AG04450 (cell line): ENCODE results near the gene LRP1B. TPM values are rescaled to one million over a fixed set of nuclear protein-coding genes. Genes with fewer than 3 reads are reported as not detected.

Experiments
- CTCF ChIA-PET: fragments of 300-600, 350-600 bp; formaldehyde crosslinking; extraction: SDS; loops from one replicate; lab custom pipeline; 2022; ENCODE audit warnings: antibody characterized with exemption, inconsistent platforms; lab: Charles Lee
- POLR2A ChIA-PET: fragments of 350-600 bp; formaldehyde crosslinking; extraction: SDS; loops from one replicate; lab custom pipeline; 2021; ENCODE audit warnings: antibody characterized with exemption, inconsistent platforms; lab: Yijun Ruan, JAX
- DNase-seq: peaks from one replicate; pipeline ENCODE4 v3.0.0-alpha.2; 2011; ENCODE audit warnings: low read depth, low spot score
- H3K27ac ChIP-seq: one replicate; pipeline ENCODE4 v1.5.1; 2012; ENCODE audit warnings: low read depth, low read length, control low read depth
- H3K27me3 ChIP-seq: one replicate; pipeline ENCODE4 v1.6.0; 2012; ENCODE audit warnings: low read length; ENCODE audit not compliant: control insufficient read depth, insufficient read depth
- H3K4me3 ChIP-seq: 2 replicates; pipeline ENCODE4 v1.5.1; 2011; ENCODE audit warnings: mild to moderate bottlenecking, low read depth, low read length, control low read depth
- H3K9me3 ChIP-seq: 2 replicates; pipeline ENCODE4 v1.5.1; 2012; ENCODE audit warnings: low read length; ENCODE audit not compliant: control insufficient read depth, insufficient read depth
- polyA plus RNA-seq: library from polyadenylated mRNA; depleted of rRNA; stranded (reverse); fragments of >200 nt; gene quantifications from 2 replicates; pipeline ENCODE4 v1.2.3, GENCODE V29; 2011
- TF ChIP-seq, protein P1 (sequence below): IDR thresholded peaks from 2 replicates; pipeline ENCODE4 v1.5.1; 2011; ENCODE audit warnings: low read depth, low read length, control low read depth, inconsistent platforms

Gene LRP1B
- polyA plus RNA-seq, 1 experiment: 0.15 TPM

DNA sequence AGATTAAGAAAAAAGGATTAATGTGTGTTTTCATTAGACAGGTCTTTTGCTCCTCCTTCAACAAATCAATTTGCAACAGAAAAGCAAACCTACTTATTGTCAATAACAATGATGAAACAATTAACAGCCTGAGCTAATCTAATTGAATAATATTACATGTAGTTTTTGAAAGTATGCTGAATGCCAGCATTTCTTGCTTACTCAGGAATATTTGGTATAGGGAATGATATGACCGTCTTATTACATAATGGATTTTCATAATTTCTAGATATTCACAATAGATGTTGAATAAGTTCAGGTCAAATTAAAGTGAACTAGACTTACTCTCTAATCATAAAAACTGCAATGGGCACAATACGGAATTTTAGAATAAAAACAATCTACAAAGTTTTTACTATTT is 1856.9 kb downstream of the LRP1B start:
- Histone ChIP-seq H3K27ac (no peak overlapping the region), H3K27me3 (no peaks in the 10 kb centered on the region), H3K9me3 (no peaks in the 10 kb centered on the region), H3K4me3 (no peak overlapping the region)
- TF ChIP-seq, protein P1, sequence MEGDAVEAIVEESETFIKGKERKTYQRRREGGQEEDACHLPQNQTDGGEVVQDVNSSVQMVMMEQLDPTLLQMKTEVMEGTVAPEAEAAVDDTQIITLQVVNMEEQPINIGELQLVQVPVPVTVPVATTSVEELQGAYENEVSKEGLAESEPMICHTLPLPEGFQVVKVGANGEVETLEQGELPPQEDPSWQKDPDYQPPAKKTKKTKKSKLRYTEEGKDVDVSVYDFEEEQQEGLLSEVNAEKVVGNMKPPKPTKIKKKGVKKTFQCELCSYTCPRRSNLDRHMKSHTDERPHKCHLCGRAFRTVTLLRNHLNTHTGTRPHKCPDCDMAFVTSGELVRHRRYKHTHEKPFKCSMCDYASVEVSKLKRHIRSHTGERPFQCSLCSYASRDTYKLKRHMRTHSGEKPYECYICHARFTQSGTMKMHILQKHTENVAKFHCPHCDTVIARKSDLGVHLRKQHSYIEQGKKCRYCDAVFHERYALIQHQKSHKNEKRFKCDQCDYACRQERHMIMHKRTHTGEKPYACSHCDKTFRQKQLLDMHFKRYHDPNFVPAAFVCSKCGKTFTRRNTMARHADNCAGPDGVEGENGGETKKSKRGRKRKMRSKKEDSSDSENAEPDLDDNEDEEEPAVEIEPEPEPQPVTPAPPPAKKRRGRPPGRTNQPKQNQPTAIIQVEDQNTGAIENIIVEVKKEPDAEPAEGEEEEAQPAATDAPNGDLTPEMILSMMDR: no peak
- ChIA-PET CTCF (no interaction called here), POLR2A (no interaction called here)
- no peak for DNase-seq

DNA sequence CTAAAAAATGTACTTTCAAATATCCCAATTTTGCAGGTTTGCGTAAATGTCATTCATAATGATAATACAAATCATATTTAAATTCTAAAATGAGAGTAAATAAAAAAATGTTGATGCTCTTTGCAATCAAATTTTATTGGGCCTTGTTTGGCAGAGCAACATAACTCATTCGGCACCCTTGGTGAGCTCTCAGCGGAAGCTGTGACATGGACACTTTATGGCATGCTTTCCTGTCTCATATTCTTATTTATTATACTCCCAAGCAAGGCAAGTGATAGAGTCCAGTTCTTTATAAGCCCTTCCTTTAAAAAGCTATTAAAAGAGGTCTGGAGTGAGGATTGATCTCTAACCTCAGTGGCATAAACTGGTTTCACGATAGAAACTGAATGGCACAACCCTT is 1857.4 kb downstream of the LRP1B start:
- Histone ChIP-seq H3K27me3 (no peaks in the 10 kb centered on the region), H3K4me3 (no peak overlapping the region), H3K27ac (no peak overlapping the region), H3K9me3 (no peaks in the 10 kb centered on the region)
- DNase-seq: no peak
- ChIA-PET POLR2A (no interaction called here), CTCF (interaction anchor here (0.6 kb wide), 1 partner anchor 10 kb away, joined by 3 read pairs; no protein-coding TSS in a partner anchor)
- TF ChIP-seq, protein P1: no peak

DNA sequence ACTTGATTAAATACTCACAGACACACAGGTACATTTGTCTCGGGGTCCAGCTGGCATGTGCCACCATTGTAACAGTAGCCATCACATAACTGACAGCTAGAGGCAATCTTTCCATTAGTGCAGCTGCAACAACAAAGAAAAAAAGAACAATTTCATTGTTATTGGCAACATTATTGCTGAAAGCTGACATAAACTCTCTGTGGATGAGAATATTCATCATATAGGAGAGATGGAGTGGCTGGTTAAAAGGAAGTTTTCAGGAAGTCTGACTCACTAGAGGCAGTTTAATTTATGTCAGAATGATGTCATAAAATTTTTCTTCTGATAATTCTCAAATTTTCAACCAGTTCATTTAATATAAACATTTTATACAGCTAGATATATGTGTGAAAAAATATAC is 1860.6 kb downstream of the LRP1B start:
- no peak for DNase-seq
- Histone ChIP-seq H3K27me3 (no peaks in the 10 kb centered on the region), H3K27ac (no peak overlapping the region), H3K4me3 (no peak overlapping the region), H3K9me3 (no peaks in the 10 kb centered on the region)
- TF ChIP-seq, protein P1: no peak
- POLR2A ChIA-PET: no interaction called here
- CTCF ChIA-PET: no interaction called here

DNA sequence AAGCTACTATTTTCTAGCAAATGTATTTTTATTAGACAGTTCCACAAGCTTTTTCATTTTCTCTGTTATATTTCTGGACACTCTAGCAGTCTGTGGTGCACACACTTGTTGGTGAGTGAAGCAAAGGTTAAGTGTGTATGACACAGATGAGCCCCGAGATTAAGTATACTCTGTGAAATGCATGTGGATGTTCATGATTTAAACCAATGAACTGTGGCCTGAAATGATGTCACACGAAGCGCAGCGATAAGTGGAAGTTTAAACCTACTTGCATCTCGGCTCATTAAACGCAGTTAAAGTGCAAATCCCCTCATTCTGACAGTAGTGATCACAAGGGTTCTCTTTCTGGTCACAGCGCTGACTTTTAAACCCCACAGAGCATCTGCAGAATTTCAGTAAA is 1861.8 kb downstream of the LRP1B start:
- H3K4me3 ChIP-seq: no peak overlapping the region
- ChIA-PET POLR2A (no interaction called here), CTCF (no interaction called here)
- no peak overlapping the region for H3K27ac ChIP-seq
- no peaks in the 10 kb centered on the region for H3K9me3 ChIP-seq
- TF ChIP-seq, protein P1: no peak
- DNase-seq: no peak
- H3K27me3 ChIP-seq: no peaks in the 10 kb centered on the region

DNA sequence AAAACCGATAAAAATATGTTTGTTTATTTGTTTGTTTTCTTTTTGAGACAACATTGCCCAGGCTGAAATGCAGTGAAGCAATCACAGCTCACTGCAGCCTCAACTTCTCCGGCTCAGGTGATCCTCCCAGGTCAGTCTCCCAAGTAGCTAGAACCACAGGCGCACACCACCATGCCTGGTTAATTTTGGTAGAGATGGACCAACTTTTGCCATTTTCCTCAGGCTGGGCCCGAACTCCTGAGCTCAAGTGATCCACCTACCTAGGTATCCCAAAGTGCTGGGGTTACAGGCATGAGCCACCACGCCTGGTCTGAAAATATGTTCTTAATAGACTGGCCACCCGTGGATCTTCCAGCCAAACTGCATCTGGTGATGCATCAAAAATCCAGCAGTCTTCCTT is 1867.9 kb downstream of the LRP1B start:
- TF ChIP-seq, protein P1: no peak
- H3K27ac ChIP-seq: no peak overlapping the region
- DNase-seq: no peak
- ChIA-PET CTCF (interaction anchor here (0.7 kb wide), 1 partner anchor 210 kb away, joined by 4 read pairs; no protein-coding TSS in a partner anchor), POLR2A (no interaction called here)
- no peak overlapping the region for H3K4me3 ChIP-seq
- no peaks in the 10 kb centered on the region for H3K27me3 ChIP-seq
- no peaks in the 10 kb centered on the region for H3K9me3 ChIP-seq
